DMS114 treated with DMSO at 0.1 percent for 48 hours (cell line): ENCODE data around the gene RASGRF2.
"Not testable (repeated sequence)": the region's sequence is repeated elsewhere in the genome, so short reads cannot be mapped to it uniquely, and the experiment has no call there.

Source experiments
- DNase-seq: peaks from one replicate; lab custom pipeline; 2025; ENCODE audit not compliant: unreplicated experiment; lab: John Stamatoyannopoulos, UW

RASGRF2 gene

DNA sequence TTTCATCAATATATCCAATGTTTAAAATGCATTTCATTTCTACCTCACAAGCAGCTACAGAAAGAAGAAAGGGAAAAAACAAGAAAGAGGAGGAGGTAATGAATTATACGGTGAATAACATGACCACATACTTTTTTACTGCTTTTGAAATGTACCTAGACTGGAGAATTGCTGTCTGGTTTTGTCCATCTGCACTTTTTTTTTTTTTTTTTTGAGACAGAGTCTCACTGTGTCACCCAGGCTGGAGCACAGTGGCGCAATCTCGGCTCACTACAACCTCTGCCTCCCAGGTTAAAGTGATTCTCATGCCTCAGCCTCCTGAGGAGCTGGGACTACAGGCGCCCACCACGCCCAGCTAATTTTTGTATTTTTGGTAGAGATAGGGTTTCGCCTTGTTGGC is 58.4 kb downstream of the RASGRF2 start:
- DNase-seq: not testable (repeated sequence)

DNA sequence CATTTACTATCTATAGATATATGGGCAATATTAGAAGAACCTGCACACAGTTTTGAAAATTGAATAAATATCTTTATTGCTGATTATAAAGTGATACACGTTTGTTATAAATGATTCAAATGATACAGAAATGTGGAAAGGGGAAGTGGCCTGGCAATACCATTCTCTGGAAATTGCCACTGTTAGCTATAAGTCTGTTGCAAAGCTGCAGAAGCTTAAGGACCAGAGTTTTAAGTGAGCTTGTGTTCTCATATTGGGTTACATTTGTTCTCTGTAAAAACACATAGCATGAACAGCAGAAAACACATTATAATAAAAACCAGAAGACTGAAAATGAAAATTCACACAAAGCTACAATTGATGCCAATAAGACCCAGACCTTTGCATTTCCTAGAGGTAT is 59.6 kb downstream of the RASGRF2 start:
- no peak for DNase-seq

DNA sequence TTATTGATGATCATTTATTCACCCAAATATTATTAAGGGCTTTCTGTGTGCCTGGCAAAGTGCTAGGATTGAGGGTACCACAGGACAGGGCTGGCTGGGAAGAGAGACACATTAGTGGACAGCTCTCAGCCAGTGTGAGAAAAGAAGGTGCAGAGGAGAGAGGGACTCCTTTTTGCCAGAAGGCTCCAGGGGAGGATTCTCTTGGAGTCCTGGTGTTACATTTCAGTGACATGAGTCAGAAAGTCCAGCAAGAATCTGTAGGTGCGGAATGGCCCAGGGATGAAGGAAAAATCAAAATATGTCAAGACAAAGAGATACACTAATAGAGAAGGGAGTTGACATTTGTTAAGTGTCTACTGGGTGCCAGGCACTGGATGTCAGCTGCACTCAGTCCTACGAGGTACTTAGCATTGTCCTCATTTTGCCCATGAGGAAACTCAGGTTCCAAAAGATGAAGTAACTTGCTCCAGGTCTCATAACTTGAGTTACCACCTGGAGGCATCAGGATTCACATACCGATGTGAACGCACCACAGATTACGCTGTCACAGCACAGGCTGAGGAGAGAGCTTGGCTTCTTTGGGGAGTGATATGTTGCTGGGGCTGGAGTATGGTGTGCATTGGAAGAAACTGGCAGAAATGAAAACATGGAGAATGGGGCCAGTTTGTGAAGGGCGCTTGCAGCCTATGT is 60.5 kb downstream of the RASGRF2 start:
- no peak for DNase-seq

DNA sequence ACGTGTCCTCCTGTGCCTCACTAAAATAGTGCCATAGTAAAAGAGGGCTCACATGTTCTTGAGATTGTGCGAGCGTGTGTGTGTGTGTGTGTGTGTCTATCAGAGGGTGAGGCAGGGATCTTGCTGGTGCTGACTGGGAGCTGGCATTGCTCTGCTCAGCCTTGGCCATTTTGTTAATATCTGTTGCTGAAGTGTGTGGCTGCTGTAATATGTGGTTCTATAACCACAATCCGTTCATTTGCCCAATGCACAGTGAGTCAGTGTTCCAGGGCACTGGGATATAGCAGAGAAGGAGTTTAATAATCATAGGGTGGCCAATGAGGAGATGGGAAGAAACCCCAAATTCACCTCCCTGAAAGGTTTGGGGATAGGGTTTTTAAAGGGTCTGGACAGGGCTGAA is 61.3 kb downstream of the RASGRF2 start:
- DNase-seq: no peak

DNA sequence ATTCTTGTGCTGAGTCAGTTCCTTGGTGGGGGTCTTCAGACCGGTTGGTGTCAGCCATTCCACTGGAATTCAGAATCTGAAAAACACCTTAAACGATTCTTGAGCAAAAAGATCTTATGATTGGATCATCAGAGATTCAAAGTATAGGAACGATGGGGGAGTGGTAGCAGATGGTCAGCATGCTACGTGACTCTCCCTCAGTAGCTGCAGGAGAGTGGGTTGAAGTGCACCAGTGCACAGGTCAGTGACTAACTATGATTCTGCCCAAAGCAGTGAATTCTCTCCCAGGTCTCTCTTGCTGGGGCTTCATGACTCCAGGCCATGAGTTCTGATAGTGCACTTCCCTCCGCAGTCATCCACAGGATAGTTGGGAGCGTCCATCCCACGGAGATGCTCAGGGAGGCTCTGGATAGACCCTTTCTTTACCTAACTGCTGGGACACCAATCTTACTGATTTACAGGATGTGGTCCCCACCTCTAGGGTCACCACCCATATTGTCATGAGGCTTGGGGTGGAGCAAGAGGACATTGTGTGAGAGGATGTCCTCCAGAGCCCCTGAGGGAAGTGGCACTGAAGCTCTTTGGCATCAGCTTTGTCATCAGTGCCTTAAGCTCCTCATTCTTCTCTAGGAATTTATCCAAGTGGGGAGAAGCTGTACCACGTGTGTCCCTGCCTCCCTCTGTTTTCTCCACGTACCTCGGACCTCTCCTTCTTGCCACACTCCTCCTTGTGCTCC is 62.0 kb downstream of the RASGRF2 start:
- no peak for DNase-seq

DNA sequence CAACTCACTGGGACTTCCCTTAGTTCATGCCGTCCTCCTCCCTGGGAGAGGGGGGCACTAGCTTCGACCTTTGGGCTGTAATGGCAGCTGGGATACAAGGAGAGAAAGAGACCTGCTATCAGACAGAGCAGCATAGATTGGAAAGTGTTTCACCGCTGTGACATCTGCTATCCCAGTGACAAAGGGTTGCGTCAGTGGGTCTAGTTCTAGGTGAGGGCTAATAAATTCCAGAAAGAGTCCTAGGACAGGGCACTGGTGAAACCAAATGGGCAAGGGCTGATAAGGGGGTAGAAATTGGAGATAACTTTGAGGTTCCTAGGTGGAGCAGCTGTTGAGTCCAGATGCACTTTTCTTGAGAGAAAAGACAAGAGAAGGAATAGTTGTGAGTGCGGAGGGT is 62.5 kb downstream of the RASGRF2 start:
- DNase-seq: no peak

DNA sequence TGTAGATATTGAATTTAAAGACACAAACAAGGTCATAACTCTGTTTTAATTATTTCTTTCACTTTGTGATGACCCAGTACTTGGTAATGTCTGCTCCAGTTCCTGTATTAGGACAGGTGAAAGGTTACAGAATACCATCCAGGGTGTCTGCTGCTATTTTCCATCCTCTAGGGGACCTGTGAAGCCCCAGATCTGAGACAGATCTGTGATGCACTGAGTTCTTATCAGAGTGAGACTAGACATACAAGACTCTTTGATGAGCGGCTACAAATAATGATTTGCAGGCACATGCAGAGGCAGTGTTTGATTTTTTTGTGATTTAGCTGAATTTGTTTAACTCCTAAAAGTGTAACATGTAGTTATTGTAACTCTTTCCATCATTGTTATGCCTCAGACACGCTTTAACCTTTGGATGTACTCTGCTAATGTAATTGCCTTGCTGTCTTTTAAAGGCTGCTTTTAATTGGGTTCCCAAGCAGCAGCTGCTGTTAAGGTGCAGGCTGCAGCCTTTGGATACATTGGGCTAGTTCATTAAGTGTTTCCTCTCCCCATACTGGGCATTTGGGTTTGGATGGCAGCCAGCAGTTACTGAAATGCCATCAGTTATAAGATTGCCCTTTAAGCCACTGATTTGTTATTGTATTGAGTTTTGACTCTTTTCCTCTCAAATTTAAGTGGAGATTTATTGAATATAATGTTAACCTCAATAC is 63.3 kb downstream of the RASGRF2 start:
- no peak for DNase-seq

DNA sequence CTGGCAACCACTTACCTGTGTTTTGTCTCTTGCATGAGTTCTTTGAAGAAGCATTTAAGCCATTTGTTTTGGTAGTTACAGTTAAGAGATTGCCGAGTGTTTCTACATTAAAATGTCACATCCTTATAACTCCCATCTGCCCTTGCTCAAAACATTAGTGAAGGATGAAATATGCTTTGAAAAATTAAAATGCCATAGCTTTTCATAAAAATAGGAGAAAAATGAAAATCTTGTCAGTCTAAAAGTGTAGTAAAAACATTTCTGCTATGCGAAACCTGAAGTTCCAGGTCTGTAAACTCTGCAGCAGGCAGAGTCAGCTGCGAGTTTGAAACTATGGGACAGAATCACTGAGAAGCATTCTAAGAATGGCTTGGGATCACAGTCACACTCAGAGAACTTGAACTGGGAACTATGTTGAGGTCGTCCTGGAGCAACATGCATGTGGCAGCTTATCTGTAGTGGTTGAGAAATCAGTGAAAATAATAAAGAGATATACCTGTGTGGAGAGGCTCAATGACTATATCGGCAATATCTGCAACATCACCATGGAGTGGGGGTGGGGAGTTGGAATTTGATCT is 67.4 kb downstream of the RASGRF2 start:
- no peak for DNase-seq

DNA sequence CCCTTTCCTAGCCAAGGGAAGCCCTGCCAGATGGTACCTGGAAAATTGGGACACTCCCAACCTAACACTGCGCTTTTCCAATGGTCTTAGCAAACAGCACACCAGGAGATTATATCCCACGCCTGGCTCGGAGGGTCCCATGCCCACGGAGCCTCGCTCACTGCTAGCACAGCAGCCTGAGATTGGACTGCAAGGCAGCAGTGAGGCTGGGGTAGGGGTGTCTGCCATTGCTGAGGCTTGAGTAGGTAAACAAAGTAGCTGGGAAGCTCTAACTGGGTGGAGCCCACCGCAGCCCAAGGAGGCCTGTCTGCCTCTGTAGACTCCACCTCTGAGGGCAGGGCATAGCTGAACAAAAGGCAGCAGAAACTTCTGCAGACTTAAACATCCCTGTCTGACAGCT is 68.7 kb downstream of the RASGRF2 start:
- not testable (repeated sequence) for DNase-seq

DNA sequence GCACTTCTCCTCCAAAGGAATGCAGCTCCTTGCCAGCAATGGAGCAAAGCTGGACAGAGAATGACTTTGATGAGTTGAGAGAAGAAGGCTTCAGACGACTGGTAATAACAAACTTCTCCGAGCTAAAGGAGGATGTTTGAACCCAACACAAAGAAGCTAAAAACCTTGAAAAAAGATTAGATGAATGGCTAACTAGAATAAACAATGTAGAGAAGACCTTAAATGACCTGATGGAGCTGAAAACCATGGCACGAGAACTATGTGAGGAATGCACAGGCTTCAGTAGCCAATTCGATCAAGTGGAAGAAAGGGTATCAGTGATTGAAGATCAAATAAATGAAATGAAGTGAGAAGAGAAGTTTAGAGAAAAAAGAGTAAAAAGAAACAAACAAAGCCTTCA is 69.6 kb downstream of the RASGRF2 start:
- DNase-seq: not testable (repeated sequence)

DNA sequence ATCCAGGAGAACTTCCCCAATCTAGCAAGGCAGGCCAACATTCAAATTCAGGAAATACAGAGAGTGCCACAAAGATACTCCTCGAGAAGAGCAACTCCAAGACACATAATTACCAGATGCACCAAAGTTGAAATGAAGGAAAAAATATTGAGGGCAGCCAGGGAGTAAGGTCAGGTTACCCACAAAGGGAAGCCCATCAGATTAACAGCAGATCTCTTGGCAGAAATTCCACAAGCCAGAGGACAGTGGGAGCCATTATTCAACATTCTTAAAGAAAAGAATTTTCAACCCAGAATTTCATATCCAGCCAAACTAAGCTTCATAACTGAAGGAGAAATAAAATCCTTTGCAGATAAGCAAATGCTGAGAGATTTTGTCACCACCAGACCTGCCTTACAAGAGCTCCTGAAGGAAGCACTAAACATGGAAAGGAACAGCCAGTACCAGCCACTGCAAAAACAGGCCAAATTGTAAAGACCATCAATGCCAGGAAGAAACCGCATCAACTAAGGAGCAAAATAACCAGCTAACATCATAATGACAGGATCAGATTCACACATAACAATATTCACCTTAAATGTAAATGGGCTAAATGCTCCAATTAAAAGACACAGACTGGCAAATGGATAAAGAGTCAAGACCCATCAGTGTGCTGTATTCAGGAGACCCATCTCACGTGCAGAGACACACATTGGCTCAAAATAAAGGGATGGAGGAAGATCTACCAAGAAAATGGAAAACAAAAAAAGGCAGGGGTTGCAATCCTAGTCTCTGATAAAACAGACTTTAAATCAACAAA is 70.3 kb downstream of the RASGRF2 start:
- not testable (repeated sequence) for DNase-seq

DNA sequence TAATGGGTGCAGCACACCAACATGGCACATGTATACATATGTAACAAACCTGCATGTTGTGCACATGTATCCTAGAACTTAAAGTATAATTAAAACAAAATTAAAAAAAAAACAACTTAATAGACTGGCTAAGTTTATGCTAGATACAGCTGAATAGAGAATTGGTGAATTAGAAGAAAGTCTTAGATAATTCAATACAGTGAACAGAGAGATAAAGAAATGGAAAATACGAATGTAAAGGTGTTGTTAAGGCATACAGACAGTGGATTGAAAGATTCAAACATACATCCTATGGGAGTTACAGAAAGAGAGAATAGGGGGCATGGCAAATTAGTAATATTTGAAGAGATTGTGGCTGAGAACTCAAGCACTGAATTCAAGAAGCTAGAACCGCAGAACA is 75.4 kb downstream of the RASGRF2 start:
- DNase-seq: no peak

DNA sequence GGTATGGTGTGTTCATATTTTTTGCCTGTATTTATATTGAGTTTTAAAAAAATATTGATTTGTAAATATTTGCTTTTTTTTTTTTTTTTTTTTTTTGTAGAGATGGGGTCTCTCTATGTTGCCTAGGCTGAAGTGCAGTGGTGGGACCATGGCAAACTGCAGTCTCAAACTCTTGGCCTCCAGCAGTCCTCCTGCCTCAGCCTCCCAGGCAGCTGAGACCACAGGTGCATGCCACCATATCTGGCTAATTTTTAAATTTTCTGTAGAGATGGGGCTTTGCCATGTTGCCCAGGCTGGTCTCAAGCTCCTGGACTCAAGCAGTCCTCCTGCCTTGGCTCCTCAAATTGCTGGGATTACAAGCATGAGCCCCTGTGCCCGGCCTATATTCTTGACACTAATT is 78.3 kb downstream of the RASGRF2 start:
- DNase-seq: no peak

DNA sequence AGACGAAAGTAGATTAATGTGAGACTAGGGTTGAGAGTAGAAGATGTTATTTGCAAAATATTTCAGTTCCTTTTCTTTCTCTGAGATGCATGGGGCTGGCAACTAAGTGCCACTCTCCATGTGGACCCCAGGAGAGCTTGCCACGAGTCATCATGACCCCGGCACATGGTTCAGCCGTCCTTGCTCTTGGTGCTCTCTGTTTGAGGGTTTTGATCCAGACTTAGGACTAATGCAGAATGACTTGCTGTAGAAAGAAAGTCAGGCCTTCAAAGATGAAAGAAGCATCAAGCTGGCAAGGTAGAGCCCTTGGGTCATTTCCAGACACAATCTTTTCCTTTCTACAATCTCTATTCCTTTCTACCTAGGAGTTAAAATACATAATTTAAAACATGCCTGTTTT is 84.7 kb downstream of the RASGRF2 start:
- DNase-seq: no peak

DNA sequence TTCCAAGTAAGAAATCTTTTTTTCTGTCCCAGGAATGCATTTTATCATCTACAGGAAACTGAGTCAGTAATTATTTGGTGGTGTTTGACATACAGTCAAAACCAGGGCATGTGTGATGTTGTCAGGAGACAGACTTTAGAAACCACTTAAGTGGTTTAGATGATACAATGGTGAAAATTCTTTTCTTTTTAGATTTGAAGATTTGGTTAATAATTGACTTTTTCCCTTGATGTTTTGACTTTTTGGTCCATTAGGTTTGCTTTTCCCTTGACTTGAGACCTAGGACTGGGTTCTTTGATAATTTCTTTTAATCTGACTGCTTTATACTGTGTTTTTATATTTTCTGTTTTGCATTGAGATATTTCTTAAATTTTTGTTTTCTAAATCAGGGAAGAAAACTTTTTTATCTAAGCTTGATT is 85.2 kb downstream of the RASGRF2 start:
- no peak for DNase-seq

DNA sequence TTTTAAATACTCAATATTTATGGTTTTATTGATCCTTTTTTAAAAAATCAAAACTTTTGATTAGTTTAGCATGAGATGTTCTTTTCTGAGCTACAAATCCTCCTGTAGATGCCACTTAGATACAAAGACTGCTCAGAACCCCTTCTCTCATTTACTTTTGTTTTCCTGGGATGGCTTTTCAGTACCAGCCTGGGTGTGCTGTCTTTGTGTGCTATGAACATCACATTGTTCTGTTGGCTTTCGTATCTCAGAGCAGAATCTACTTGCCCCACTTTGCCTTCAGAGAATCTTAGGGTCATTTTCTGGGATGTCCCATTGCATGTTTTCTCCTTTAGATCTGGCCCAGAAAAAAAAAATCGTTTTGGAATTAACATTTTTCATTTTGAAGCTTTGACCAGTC is 85.9 kb downstream of the RASGRF2 start:
- no peak for DNase-seq

DNA sequence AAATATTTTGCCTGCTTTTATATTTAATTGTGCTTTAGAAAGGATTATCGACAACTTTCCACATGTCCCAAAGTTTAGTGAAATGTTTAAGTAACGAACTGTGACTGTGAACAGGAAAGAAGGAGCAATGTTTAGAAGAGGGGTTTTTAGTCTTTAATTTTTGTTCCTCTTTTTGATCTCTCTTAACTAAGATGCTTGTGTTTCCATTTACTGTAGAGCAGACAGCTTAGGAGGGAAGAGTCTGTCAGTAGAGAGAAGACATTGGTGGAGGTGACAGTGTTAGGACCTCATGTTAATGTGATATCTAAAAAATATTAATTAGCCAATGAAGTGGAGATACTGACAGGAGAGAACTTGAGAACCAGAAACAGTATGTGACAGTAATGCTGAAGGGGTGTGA is 92.2 kb downstream of the RASGRF2 start:
- DNase-seq: no peak

DNA sequence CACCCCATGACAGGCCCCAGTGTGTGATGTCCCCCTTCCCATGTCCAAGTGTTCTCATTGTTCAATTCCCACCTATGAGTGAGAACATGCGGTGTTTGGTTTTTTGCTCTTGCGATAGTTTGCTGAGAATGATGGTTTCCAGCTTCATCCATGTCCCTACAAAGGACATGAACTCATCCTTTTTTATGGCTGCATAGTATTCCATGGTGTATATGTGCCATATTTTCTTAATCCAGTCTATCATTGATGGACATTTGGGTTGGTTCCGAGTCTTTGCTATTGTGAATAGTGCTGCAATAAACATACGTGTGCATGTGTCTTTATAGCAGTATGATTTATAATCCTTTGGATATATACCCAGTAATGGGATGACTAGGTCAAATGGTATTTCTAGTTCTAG is 93.1 kb downstream of the RASGRF2 start:
- DNase-seq: not testable (repeated sequence)

DNA sequence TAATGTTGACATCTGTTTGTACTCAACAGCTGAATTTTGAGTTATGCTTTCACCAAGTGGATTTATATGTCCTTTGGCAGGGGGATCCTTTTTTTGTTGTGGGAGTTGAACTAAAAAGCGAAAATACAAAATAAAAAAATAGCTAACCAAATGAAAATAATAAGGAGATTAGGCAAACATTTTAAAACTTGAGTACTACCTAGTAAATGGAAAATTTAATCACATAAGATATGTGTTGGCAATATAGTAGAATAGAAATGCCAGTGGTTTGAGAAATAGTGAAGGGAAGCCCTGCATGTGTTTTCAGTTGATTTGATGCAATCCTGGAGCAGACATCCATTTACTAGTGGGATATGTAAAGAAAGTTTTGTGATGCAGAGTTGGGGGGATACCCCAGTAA is 98.0 kb downstream of the RASGRF2 start:
- DNase-seq: no peak

DNA sequence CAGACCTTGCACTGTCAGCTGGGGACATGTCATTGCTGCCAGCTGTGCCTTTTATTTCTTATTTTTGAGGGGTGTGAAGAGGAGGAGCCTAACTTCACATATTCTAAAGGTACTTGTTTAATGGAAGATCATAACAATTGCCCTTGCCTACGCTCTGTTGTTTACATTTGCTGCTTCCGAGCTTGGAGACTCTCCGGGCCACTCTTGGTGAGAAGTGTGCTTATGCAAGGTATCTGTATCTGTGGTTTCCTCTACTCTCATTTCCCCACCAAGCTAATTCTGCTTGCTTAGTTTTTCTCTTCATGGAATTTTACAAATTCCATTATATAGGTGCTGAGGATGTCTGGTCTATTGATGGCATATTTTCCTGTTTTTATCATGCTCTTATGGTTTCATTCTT is 105.3 kb downstream of the RASGRF2 start:
- no peak for DNase-seq

DNA sequence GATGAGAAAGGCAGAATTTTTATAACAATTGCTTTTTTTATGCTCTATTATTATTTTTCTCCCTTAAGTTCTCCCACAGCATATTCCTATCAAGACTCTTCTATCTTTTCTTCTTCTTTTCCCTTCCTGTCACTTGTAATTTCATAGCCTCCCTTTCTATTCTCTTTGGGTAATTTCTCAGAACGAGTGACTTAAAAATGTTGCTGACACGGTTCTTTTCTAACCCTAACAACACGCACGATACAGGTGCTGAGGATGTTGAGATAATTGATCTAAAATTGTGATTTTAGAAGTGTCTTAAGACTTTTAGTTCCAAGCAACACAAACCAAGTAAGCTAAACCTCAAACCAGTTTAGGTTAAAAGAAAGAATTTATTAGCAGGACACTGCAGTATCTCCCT is 105.9 kb downstream of the RASGRF2 start:
- DNase-seq: no peak
